CD4-positive, alpha-beta T cell treated with Interferon gamma for 1 hour (primary cell): ENCODE measurements around the gene LEF1.
A peak's percentile ranks its signal among the peaks of the same experiment; 100 is the strongest.

Source experiments
- DNase-seq: peaks from one replicate; pipeline ENCODE4 v3.0.0-alpha.2; 2020

The LEF1 gene

DNA sequence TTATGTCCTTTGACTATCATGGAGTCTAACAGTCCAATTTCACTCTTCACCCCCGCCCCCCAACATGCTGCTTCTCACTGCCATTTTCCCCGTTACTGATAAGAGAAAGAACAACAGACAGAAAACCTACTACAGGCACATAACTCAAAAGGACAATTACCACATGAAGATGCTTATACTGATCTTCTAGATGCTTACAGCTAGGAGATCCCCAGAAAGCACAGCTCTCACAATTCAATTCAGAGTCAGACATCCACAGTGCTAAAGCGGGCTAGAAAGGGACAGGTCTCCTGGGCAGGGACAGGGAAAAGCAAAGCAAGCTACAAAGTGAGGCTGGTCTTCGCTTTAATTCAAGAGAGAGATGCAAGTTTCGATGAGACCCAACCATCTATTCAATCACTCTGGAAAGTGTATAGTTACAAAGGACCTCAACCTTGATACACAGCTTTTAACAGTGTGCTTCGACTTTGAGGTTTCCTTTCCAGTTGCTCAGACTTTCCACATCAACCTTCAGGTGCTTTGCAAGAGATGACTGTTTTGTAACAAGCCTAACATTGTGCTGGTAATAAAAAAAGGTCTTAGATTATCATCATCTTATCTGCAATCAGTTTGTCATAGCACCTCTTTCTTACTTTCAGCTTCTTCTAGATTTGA is 60.9 kb downstream of the LEF1 start:
- no peak for DNase-seq

DNA sequence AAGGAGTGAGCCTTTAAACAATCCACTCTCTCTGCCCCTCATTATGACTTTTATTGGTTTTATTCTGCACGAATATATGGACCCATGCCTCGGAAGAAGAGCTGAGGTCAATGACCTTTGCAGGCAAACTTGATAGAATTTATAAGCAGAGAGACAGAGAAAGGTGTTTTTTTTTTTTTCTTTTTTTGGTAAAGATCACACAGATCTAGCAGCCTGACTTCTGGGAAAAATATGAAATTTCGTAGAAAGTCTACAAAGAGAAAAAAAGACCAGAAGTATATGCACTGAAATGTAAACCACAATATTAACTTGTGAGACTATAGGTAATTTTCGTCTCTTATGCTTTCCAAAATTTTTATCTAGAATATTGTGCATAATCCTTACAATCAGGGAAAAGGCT is 61.6 kb downstream of the LEF1 start:
- DNase-seq: no peak

DNA sequence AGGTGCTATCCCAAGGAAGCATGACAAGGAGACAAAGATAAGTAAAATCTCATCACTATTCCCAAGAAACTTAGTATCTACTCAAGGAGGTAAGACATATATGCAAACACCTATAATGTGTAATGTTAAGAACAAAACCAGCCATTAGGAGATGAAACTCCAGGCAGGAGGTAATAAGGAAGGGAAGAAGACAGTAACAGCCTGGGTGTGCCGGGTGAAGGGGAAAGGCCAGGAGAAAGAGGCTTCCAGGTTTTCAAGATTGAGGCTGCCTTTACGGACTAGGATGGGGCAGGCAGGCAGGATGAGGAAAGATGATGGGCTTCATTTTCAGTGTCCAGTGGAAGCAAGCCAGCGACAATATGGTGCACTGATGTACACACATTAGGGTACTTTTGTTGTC is 62.5 kb downstream of the LEF1 start:
- DNase-seq: no peak

DNA sequence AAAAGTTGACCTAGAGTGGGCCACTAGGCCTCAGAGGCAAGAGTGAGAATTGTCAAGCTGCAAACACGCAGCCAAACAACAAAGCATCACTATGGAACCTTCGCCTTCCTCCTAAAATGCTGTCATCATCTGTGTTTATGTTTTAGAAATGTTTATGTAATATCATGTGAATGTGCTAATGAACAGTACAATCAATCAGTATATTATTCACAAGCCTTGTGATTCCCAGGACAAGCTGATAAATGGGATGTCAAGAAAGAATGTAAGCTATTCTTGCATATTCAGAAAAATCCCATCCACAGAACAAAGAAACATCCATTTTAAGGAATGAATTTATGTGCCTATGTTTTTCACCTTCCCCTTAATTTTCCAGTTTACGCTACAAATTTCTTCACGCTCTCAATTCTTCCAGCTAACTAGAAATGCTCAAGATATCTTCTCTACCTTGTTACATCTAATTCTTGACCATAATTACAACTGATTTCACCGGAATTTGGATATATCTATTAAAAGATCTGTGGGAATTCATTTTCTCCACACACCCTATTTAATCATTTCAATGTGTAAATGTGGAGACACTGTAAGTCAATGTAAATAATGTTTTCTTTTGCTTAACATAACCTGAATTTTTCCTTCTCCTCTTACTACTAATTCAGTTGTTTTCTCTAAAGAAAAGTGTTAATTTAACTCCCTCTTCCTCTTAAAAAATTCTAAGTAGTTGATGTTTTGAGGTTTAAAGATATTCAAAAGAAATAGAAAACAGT is 65.5 kb downstream of the LEF1 start:
- no peak for DNase-seq

DNA sequence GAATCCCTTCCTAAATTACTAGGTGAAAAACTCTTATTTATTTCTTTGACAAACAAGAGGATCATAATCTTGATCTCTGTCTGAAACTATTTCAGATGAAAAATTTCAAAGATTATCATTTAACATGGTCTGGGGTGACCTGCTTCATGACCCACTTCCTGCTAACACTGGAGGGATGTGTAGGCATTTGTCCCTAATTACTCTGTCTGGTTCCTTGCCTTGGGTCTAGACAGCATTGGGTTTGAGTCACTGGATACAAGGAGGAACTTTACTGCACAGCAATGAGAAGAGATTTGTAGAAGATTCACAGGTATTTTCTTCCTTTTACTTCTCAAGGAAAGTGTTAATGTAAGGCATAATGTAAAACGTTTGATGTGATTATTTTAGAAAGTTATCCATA is 67.9 kb downstream of the LEF1 start:
- DNase-seq: no peak

DNA sequence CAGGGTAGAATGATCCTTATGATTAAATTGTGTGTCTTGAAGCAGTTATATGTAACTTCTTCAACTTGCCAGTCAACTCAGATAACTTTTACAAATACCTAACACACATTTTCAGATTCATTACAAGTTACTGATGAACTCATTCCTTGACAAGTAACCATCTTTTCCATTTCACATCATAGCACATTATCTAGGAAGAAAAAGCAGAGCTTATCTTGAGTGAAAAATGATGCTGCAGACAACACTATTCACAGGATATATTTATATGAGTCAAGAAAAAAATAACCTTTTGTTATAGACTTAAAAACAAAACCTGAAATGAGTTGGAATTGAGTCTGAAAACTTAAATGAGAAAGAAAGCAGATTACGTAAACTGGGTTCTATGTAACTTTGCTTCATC is 68.9 kb downstream of the LEF1 start:
- no peak for DNase-seq

DNA sequence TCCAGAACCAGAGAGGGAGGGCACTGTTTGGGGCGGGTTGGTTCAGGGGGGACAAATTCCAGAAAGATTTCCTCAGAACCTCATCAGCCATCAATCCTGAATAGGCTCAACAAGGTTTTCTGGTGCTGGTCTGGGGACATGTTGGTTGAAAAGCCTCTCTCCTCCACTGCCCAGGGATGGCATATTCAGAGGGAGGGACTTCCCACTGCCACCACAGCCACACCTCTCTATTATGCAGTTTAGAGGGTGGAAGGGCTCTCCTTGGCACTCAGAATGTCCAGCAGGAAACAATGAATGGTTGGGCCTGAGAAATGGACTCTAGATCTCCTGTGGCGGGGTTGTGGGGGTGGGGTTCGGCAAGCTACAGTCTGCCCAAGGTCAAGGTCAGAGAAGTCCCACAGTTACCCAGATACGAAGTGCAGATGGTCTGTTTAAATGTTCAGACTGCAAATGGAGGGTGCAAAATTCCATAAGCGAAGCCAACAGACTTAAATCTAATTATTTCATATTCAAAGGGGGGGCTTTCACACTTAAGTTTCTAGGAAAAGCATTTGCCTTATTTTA is 70.7 kb downstream of the LEF1 start:
- no peak for DNase-seq

DNA sequence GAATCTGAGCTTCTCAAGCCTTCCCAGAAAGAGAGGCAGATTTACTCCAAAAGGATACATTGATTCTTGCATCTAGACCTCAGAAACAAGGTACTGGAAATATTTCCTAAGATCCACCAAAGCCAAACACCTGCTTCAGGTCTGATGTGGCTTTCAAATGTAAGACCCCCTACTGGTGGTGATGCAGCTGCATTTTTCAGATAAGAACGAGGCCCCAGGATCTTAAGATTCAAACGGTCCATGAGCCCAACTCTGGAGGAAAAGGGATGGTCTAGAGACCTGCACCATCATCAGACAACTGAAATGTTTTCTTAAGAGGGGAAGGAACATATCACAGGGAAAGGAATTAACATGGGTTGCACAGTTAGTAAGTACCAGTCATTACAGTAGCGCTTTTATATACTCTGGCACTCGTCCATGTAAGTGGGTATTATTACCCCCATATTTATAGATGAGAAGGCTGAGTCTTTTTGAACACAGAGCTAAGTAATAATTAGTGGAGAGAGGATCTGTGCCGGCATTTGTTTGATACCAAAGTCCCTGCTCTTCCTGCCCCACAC is 73.7 kb downstream of the LEF1 start:
- no peak for DNase-seq

DNA sequence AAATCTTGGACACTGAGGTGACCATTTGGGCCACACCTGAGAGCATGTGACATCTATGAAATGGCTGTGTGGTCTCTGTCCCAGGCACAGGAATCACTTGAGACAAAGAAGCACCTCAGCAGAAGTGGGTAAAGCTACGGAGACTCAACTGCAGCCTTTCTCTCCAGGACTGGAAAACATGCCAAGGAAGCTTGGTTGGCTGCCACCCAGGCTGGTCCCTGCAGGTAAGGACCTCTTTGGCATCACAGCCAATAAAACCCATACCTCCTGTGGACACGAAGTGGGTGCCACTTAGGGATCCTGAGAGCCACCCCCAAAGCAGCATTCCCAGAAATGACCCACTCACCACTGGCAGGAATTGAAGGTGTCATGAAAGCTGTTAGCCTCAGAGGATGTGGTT is 74.6 kb downstream of the LEF1 start:
- no peak for DNase-seq

DNA sequence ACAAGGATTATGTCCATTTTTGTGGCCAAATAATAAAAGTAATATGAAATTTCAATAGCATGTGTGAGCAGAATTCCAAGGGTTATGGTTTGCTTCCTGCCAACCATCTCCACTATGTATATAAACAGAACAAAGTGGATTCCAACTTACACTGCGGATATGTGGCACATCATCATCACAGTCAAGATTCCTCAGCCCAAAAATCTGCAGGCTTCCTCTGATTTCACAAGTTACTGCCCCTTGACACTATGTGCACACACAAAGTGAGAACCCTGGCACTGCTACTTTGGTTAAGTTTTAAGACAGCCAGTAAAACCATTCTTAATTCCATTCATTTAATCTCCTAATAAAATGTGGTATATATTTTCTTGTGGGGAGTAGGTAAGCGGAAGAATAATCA is 76.4 kb downstream of the LEF1 start:
- no peak for DNase-seq

DNA sequence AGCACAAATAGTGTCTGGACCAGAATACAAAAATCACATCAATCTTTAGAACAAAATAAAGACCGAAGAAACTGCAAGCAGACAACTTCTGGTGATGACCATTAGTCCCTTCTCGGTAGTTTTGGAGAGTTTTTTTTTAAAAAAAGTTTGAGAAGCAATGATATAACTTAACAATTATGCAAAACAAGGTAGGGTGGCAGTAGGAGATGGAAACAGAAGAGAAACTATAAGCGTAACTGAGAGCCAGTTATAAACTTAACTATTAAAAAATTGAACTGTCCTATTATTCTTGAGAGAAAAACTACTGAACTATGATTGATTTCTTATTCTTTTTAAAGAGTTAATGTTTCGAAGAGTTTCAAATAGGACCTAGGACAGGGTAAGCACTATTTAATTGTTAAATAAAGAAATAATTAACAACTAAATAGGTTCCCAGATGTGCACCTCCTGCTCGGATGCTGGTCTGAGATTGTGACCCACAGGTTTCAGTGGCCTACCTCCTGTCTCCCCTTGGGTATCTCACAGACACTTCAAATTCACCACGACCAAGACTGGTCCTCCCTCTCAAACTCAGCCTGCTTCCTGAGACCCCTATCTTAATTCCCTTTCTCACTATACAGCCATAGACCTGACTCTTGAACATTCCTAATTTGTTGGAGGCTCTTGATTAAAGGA is 81.3 kb downstream of the LEF1 start:
- no peak for DNase-seq

DNA sequence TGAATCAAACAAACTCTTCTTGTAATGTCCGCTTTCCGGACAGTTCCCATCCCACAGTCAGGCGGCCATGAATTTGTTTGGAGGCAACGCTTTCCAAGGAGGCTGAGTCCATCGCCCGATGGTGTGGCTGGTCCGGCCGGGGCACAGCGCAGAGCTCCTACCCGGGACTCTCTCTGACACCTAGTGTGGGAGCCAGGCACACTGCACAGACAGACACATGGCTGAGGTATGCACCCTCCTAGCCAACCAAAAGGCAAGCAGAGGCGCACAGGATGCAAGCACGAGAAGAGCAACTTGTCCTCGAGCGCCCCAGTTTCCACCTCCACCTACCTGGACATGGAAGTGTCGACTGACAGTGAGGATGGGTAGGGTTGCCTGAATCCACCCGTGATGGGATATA is 87.5 kb downstream of the LEF1 start:
- DNase-seq: no peak

DNA sequence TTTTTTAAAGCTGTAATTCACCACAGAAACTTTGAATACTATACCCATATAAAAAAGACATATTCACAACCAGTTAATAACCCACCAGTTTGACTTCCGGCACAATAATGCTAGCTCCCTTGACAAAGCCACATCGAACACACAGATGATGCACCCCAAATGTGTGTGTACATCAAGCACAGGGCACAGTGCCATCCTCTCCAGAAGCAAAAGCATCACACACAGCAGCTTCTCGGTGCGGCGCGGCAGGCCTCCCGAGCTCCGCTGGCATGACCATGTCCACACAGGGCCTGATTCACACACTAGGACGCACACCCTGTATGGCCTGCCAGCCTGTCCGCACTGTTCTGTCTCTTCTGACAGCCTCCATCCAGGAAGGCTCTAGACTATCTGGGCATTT is 88.0 kb downstream of the LEF1 start:
- peak; percentile 55 for DNase-seq

DNA sequence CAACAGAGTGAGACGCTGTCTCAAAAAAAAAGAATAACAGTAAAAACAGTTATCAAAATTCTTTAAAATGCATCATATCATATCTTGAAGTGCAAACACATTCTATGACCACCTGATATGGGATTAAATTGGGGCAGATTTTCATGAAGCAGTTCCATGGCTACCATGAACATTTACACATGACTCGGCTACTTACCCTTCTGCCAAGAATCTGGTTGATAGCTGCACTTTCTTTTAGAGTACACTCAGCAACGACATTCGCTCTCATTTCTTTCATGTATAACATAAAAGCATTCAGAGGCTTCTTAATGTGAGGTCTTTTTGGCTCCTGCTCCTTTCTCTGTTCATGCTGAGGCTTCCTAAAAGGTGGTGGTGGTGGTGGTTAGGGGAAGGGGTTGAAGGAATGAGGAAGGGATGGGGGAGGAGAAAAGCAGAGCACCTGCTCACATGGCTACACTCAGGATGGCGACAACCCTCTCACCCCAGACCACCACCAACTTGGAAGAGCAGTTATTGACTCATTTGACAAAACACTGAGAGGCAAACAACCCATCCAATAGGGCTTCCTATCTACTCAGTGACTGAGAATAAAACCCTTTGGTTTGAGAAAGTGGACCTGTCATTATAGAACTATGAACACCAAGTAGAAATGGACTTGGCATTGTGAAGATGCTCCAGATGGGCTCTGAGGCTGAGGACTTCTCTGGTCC is 90.6 kb downstream of the LEF1 start:
- DNase-seq: no peak

DNA sequence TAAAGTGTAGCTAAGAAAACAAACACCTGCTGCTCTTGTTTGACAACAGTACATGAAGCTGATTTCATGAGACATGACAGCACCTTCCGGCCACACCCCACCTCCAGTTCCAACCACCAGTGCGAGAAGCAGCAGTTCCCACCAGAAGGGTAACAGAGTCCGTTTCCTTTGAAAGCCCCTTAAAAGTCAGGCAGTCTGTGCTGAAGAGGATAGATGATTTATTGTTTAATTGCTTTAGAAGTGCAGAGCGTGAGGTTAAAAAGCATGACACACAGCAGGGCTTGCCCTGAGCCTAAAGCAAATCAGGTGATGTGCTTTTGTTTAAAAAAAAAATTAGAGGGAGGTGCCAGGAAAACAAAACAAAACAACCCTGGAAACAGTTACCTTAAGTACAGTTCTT is 96.4 kb downstream of the LEF1 start:
- peak; percentile 75 for DNase-seq

DNA sequence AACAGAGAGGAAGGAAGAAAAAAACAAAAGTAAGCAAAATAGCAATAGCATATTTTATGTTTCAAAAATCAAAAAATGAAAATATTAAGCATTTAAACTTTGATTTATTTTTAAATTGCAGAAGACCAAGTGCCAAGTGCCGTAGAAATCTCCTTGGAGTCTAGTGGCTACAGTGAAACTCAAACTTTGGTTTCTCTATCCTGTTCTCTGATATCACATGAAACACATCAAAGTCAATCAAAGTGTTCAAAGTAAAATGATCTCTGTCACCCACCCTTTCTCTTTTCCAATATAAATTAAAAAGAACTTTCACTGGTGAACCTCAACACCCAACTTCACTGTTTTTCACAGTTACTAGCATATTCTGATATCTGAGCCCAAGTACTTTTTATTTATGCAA is 98.0 kb downstream of the LEF1 start:
- DNase-seq: no peak

DNA sequence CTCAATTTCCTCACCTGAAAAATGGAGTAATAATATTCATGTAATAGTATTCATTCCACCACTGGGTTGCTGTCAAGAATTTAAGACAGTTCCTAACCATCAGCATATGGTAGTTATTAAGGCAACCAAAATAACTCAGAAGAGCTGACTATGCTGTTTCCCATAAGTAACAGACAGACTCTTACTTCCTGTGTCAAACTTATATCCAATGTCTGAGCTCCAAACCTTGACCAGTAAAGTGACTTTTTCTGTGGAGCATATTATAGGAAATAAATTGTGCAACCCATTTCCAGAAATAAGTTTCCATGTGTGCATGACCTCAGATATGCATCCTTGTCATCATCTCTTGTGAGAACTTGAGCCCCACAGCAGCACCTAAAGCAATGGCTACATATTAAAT is 100.3 kb downstream of the LEF1 start:
- DNase-seq: no peak

DNA sequence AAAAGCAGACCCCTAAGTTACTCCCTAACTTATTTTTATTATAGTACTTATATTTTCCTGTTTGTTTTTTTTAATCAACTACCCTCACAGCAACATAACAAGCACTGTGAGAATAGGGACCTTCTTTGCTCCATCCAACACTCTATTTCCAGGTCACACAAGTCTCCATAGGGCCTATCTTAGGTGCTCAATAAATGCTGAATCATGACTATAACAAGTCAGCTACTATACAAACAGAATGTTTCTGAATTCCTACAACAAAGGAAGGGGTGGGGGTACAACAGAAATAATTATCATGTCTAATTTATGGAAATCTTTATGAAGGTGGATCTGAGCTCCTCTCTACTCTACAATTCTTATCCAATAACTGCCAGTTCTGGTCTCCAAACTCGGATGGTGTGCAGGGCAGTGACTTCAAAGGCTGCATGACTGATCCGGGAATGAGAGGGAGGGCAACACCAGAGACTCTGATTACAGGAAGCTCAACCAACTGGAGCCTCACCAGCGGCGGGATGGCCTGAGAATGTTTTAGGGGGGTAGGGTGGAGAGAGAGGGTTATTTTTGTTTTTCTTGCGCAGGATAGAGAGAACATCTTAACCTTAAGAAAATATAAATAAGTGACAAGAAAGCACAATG is 107.9 kb downstream of the LEF1 start:
- no peak for DNase-seq

DNA sequence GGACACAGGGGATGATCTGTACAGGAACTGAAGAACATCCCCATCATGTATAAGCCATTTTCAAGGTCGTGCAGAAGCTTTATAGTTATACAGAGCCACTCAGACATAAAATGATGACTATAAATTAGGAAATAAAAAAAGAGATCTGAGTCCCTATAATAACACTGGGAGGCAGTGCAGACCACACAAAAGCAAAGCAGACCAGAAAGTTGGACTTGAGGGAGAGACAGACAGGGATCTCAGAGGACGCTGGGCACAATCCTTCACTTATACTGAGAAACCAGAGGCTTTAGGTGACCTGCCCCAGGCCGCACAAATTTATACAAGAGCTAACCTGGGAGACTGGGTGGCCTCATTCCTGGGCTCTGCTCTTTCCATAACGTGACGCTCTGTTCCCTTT is 108.6 kb downstream of the LEF1 start:
- DNase-seq: no peak

DNA sequence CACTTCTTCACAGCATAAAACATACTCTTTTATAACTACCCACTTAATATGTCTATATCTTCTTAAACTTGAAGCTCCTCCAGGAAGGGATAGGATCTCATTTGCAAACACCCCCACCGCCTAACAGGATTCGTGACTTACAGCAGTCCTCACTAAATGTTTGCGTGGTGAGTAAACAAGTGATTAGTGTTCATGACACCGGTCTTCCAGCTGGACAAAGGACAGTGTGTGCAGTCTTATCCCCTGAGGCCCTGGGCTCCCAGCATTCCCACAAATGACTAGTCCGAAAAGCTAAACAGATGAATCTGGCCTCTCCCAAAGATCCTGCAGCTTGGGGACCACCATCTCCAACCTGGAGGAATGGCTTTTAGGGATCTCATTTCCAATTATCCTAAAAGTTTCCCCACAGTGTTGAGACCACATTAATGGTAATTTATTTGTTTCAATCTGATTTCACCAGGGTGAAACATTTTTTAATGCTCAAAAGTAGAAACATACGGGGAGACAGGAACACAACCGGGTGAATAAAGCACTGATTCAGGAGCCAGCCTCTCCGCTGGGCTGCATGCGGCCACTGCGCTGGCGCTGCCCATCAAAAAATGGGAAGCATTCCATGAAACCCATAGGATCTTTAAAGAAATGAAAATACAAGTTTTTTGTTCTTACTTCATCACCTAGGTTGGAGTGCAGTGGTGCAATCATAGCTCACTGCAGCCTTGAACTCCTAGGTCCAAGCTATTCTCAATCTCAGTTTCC is 109.9 kb downstream of the LEF1 start:
- no peak for DNase-seq

DNA sequence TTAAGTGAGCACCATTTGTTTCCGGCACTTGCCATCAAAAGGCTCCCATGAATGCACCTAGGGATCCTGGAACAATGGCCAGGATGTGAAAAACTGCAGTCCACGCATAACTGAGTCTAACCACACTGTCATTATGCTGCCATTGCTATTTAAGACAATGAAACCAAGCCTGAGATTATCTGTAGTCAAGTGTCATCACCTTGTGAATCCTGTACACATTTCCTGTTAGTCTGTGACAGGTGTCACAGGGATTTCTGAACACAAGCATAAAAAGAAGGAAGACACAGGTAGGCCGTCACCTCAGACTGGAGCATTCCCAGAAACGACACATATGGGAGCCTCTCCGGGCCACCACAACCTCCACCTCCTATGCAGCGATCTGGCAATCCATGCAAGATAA is 112.3 kb downstream of the LEF1 start:
- DNase-seq: no peak

DNA sequence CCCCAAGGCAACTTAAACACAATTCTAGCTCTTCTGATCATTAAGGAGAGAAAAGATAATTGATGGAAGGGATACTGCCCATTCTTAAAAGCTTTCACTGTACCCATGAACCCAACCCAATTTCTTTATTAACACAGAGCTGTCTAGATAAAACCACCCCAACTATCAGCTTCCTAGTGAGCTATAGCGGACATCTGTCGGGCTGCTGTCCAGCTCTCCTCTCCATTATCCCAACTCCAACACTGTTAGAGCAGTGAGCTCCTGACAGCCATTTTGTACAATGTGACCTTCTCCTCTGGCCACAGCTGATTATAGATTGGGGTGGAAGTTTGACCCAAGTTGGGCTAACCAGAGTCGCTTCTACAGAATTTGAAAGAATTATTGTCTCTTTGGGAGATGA is 112.9 kb downstream of the LEF1 start:
- DNase-seq: no peak
